Colonic mucosa (tissue), 4 donors: Measurements from ENCODE around the gene CYP4A22. TPM values are rescaled to one million over a fixed set of nuclear protein-coding genes. Genes with fewer than 3 reads are reported as not detected.

Source experiments
- DNase-seq: peaks from one replicate; pipeline ENCODE4 v3.0.0-alpha.2; 2020
- H3K27ac ChIP-seq: fragments of 200-600 bp; one replicate; pipeline ENCODE4 v1.8.0; 2021
- H3K27me3 ChIP-seq: fragments of 200-600 bp; one replicate; pipeline ENCODE4 v1.8.0; 2021
- H3K36me3 ChIP-seq: fragments of 200-600 bp; one replicate; pipeline ENCODE4 v1.8.0; 2021
- H3K4me1 ChIP-seq: fragments of 200-600 bp; one replicate; pipeline ENCODE4 v1.8.0; 2021; ENCODE audit warnings: mild to moderate bottlenecking
- H3K4me3 ChIP-seq: fragments of 200-600 bp; one replicate; pipeline ENCODE4 v1.8.0; 2021
- H3K9ac ChIP-seq, 2 donors: one replicate each; pipeline ENCODE4 v1.7.0; 2013; ENCODE audit warnings: control low read depth in 2 of 2, low read depth in 2 of 2, low read length in 2 of 2
- H3K9me3 ChIP-seq: fragments of 200-600 bp; one replicate; pipeline ENCODE4 v1.8.0; 2021
- intact Hi-C: fragments of 100-400 bp; cut with DNase I; formaldehyde crosslinking; loops from one replicate; pipeline ENCODE4 v1.14.1; 2022
- total RNA-seq, 2 donors: library from RNA; stranded (reverse); fragmentation: NEBNext Ultra II Directional in 1 of 2; extraction: Animal tissue kit (Norgen Biotek cat#: 25700) in 1 of 2; gene quantifications; one replicate each; pipeline ENCODE4 v1.2.1, GENCODE V29; 2021
- TF ChIP-seq, protein P1 (sequence below): fragments of 200-600 bp; IDR thresholded peaks from one replicate; pipeline ENCODE4 v1.8.0; 2022; ENCODE audit warnings: antibody characterized with exemption, mild to moderate bottlenecking
- donor health status: healthy.
- donor health status: DM: no; HTN: no; CAD: no.
- donor health status: DM: no; HTN: no; CAD: no.

Gene CYP4A22
- total RNA-seq, 2 donors from 2014 or later = not detected

DNA sequence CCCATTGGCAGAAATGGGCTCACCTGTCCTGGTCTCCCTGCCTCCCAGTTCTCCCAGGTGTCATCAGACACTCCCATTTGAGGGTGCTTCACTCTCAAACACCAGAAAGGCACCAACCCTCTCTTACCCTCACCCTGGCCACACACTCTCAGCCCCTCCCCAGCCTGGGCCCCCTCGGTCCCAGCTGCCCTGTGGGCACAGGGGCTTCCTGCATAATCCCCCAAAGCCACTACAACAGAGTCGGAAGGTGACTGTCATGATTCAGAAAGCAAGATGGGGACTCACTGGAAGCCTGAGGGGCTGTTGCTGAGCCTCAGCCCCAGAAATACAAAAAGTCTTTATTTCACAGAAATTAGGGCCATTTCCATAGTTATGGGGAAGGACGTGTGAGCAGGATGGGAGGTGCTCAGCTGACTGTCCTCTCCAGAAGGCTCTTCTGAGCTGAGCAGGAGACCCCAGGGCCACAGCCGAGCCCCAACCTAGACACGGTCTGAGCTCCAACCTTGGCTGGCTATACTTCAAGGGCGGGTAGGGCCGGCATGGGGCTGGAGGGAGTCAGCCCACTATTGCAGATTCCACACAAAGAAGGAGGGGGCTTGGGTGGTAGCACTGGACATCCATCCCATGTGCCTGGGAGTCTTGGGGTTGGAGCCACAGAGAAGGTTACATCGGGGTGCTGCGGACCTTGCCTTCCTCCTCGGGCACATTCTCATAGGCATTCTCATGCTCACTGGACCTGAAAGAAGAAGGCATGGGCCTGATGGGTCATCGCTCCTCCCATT is 46.3 kb downstream of the CYP4A22 start:
- Histone ChIP-seq H3K9me3 (no peaks in the 10 kb centered on the region), H3K27me3 (no peaks in the 10 kb centered on the region), H3K36me3 (no peaks in the 10 kb centered on the region), H3K27ac (no peak overlapping the region), H3K9ac (no peak overlapping the region), H3K4me1 (peaks cover under 1% of the 10 kb centered on the region), H3K4me3 (no peak overlapping the region)
- TF ChIP-seq, protein P1, sequence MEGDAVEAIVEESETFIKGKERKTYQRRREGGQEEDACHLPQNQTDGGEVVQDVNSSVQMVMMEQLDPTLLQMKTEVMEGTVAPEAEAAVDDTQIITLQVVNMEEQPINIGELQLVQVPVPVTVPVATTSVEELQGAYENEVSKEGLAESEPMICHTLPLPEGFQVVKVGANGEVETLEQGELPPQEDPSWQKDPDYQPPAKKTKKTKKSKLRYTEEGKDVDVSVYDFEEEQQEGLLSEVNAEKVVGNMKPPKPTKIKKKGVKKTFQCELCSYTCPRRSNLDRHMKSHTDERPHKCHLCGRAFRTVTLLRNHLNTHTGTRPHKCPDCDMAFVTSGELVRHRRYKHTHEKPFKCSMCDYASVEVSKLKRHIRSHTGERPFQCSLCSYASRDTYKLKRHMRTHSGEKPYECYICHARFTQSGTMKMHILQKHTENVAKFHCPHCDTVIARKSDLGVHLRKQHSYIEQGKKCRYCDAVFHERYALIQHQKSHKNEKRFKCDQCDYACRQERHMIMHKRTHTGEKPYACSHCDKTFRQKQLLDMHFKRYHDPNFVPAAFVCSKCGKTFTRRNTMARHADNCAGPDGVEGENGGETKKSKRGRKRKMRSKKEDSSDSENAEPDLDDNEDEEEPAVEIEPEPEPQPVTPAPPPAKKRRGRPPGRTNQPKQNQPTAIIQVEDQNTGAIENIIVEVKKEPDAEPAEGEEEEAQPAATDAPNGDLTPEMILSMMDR = no peak
- intact Hi-C loops = loop anchor here (10.0 kb wide), 1 partner anchor 241 kb away; no protein-coding TSS in a partner anchor
- DNase-seq = no peak

GRCh38 chr1:47184090-47184821 is 47.0 kb downstream of the CYP4A22 start:
- peaks cover 4% of the 10 kb centered on the region for H3K4me1 ChIP-seq
- no peaks in the 10 kb centered on the region for H3K27me3 ChIP-seq
- no peaks in the 10 kb centered on the region for H3K9me3 ChIP-seq
- DNase-seq = no peak
- no peak overlapping the region for H3K4me3 ChIP-seq
- H3K9ac ChIP-seq = no peak overlapping the region
- TF ChIP-seq, protein P1 = no peak
- intact Hi-C loops = loop anchor here (10.0 kb wide), 1 partner anchor 241 kb away; no protein-coding TSS in a partner anchor
- H3K27ac ChIP-seq = no peak overlapping the region
- H3K36me3 ChIP-seq = no peaks in the 10 kb centered on the region

- H3K4me1 ChIP-seq = peaks cover 4% of the 10 kb centered on the region
- DNase-seq = no peak
- H3K36me3 ChIP-seq = no peaks in the 10 kb centered on the region
- no peak overlapping the region for H3K27ac ChIP-seq
- TF ChIP-seq, protein P1 = no peak
- intact Hi-C loops = loop anchor here (10.0 kb wide), 1 partner anchor 240 kb away; no protein-coding TSS in a partner anchor
- H3K9ac ChIP-seq = no peak overlapping the region
- no peaks in the 10 kb centered on the region for H3K9me3 ChIP-seq
- H3K4me3 ChIP-seq = no peak overlapping the region
- H3K27me3 ChIP-seq = no peaks in the 10 kb centered on the region
Observed at GRCh38 chr1:47184822-47185677, 47.8 kb downstream of the CYP4A22 start.

DNA sequence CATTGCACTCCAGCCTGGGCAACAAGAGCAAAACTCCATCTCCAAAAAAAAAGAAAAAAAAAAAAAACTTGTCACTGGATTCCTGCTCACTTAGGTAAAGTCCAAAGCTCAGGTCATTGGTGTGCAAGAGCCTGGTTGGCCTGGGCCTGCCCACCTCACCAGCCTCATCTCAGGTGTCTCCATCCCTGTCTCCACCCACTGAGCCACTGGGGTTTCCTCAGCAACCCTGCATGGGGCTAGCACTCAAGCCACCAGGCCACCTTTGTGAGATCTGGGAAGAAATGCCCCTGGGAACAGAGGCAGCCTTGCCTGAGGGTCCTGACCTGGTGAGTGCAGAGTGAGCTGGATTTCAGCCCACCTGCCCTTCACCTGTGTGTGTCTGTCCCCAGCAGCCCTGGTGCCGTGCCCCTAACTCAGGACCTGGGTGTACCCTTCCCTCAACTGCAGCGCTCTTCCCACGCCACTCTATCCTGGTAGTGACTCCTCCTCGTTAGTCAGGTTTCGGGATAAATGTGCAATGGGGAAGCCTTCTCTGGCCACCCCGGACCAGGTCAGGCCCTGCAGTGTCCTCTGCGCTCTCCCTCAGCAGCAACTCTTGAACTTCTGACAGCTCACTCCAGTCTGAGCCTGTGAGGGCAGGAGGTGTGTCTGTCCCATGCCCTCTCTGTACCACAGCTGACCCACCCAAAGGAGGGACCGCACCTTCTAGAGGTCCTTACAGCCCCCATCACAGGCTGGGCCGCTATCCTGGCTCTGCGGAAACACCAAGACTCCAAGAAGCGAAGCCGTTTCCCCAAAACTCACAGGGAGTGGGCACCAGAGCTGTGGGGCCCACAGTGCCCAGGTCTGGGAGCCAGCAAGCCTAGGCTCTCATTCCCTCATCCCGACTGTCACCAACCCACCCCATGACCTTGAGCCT is 49.3 kb downstream of the CYP4A22 start:
- H3K9ac ChIP-seq = no peak overlapping the region
- H3K27me3 ChIP-seq = no peaks in the 10 kb centered on the region
- H3K36me3 ChIP-seq = no peaks in the 10 kb centered on the region
- TF ChIP-seq, protein P1 = no peak
- peaks cover 9% of the 10 kb centered on the region for H3K4me1 ChIP-seq
- no peak overlapping the region for H3K27ac ChIP-seq
- H3K9me3 ChIP-seq = no peaks in the 10 kb centered on the region
- H3K4me3 ChIP-seq = no peak overlapping the region
- DNase-seq = no peak
- intact Hi-C loops = loop anchor here (10.0 kb wide), 1 partner anchor 238 kb away; no protein-coding TSS in a partner anchor
